Endodermal cell (in vitro differentiated cells): ENCODE measurements around the gene LRRN3. TPM values are rescaled to one million over a fixed set of nuclear protein-coding genes. Genes with fewer than 3 reads are reported as not detected.

ENCODE experiments used
- DNase-seq: peaks from one replicate; pipeline ENCODE4 v3.0.0-alpha.2; 2017
- H3K27ac ChIP-seq: 2 replicates; pipeline ENCODE4 v1.5.1; 2013; ENCODE audit warnings: mild to moderate bottlenecking, low read depth, low read length, moderate library complexity
- H3K27me3 ChIP-seq: 2 replicates; pipeline ENCODE4 v1.6.1; 2013; ENCODE audit warnings: mild to moderate bottlenecking, low read length, moderate library complexity; ENCODE audit not compliant: insufficient read depth, control insufficient read depth, poor library complexity, severe bottlenecking
- H3K36me3 ChIP-seq: 2 replicates; pipeline ENCODE4 v1.7.0; 2013; ENCODE audit warnings: mild to moderate bottlenecking, low read length, moderate library complexity; ENCODE audit not compliant: control insufficient read depth, insufficient read depth
- H3K4me1 ChIP-seq: one replicate; pipeline ENCODE4 v1.7.0; 2013; ENCODE audit warnings: low read length; ENCODE audit not compliant: control insufficient read depth, insufficient read depth
- H3K4me3 ChIP-seq: 2 replicates; pipeline ENCODE4 v1.5.1; 2013; ENCODE audit warnings: mild to moderate bottlenecking, low read length, moderate library complexity
- H3K9ac ChIP-seq: 2 replicates; pipeline ENCODE4 v1.6.1; 2013; ENCODE audit warnings: mild to moderate bottlenecking, low read length, moderate library complexity; ENCODE audit not compliant: poor library complexity, severe bottlenecking; ENCODE audit errors: extremely low read depth
- H3K9me3 ChIP-seq: 2 replicates; pipeline ENCODE4 v1.6.1; 2013; ENCODE audit warnings: mild to moderate bottlenecking, low read length, moderate library complexity; ENCODE audit not compliant: control insufficient read depth
- H3K27ac Mint-ChIP-seq: 2 replicates; pipeline ENCODE4 v1.8.0; 2020; ENCODE audit warnings: mixed read lengths
- H3K27me3 Mint-ChIP-seq: 2 replicates; pipeline ENCODE4 v1.8.0; 2021; ENCODE audit warnings: mild to moderate bottlenecking, mixed read lengths; ENCODE audit not compliant: insufficient read depth
- H3K36me3 Mint-ChIP-seq: 2 replicates; pipeline ENCODE4 v1.8.0; 2020; ENCODE audit warnings: low read depth, mixed read lengths
- H3K4me1 Mint-ChIP-seq: 2 replicates; pipeline ENCODE4 v1.8.0; 2020; ENCODE audit warnings: mixed read lengths
- H3K4me3 Mint-ChIP-seq: 2 replicates; pipeline ENCODE4 v1.8.0; 2020; ENCODE audit warnings: mild to moderate bottlenecking, moderate library complexity, mixed read lengths
- H3K9me3 Mint-ChIP-seq: 2 replicates; pipeline ENCODE4 v1.8.0; 2020; ENCODE audit warnings: mild to moderate bottlenecking, mixed read lengths
- WGBS, 2 experiments: methylation state at CpG; one replicate each; pipeline versions ENCODE4 v1.1.5 to v1.1.7; 2013; ENCODE audit warnings: missing lambda C conversion rate in 2 of 2, mixed read lengths in 1 of 2; ENCODE audit not compliant: insufficient coverage in 1 of 2, insufficient read length in 1 of 2; 5-methylcytosine and 5-hydroxymethylcytosine counted together
- total RNA-seq, 2 donors: library from RNA; stranded (reverse); fragmentation: NEBNext Ultra II Directional in 1 of 2; extraction: Animal tissue kit (Norgen Biotek cat#: 25700) in 1 of 2; gene quantifications; 2 replicates in 1 of 2; 3 replicates in 1 of 2; pipeline ENCODE4 v1.2.1, GENCODE V29; 2021
- TF ChIP-seq, protein P1 (sequence below): fragments of 200-600 bp; sonication (generic); conservative IDR thresholded peaks from 2 replicates; pipeline ENCODE4 v1.5.0; 2021; ENCODE audit warnings: antibody characterized with exemption, mild to moderate bottlenecking

Gene LRRN3
- total RNA-seq, 2 donors from 2014 or later = 1.3 TPM; not detected in 1

DNA sequence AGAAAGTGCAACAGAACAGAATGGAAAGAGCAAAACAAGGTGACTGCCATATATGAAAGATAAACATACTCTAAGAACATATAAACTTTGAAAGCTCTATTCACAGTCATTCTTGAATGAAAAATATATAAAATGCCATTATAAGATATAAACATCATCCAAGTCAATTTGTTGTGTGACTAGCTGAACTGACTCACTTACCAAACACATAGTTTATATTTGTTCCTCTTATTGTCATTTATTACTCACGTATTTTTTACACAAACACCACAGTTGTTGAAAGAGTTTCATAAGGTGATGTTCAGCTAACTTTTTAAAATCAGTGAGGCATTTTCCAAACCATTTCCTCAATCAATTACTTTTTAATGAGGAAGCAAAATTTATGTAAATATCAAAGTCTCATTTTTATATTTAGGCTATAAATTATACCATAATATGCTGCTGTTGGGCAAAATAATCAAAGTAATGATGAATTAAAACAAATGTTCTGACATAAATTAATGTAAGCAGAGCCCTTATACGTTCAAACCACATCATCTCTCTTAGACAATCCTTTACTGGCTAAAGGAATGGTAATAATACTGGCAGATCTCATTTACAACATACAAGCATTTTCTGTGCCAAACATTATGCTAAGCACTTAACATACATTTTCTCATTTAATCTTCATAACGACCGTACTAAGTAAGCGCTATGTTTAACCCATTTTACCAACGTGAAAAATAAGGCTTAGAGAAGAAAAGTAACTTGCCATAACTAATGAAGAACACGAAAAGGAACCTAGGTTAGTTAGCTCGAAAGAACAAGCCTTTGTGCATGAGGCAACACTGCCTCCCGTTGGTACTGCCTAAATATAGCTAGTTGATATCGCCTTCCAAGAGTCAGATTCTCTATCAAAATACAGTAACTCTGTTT is 7.3 kb downstream of the LRRN3 start:
- TF ChIP-seq, protein P1, sequence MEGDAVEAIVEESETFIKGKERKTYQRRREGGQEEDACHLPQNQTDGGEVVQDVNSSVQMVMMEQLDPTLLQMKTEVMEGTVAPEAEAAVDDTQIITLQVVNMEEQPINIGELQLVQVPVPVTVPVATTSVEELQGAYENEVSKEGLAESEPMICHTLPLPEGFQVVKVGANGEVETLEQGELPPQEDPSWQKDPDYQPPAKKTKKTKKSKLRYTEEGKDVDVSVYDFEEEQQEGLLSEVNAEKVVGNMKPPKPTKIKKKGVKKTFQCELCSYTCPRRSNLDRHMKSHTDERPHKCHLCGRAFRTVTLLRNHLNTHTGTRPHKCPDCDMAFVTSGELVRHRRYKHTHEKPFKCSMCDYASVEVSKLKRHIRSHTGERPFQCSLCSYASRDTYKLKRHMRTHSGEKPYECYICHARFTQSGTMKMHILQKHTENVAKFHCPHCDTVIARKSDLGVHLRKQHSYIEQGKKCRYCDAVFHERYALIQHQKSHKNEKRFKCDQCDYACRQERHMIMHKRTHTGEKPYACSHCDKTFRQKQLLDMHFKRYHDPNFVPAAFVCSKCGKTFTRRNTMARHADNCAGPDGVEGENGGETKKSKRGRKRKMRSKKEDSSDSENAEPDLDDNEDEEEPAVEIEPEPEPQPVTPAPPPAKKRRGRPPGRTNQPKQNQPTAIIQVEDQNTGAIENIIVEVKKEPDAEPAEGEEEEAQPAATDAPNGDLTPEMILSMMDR = peak; percentile 89

DNA sequence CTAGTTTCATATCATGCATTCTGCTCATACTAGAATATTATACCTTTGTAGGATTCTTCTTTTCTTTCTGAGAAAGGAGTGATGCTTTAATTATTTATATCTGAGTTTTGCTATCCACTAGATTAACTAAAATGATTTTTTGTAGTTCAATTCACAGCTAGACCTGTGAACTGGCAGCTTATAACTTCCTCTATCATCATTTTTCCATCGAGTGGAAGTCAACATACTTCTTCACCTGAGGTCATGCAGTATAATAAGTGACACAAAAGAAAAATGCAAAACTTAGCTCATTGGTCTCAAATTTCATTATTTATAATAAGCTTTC is 8.0 kb downstream of the LRRN3 start:
- WGBS, 2 experiments = 45% methylated on average over 1 of the region's 1 CpG; no CpG with 5 or more reads in 1 of the 2 experiments
- Histone ChIP-seq H3K27ac (no peak overlapping the region), H3K36me3 (no peaks in the 10 kb centered on the region), H3K4me1 (peaks cover 5% of the 10 kb centered on the region), H3K9ac (no peak overlapping the region), H3K4me3 (no peak overlapping the region), H3K9me3 (no peaks in the 10 kb centered on the region), H3K27me3 (no peaks in the 10 kb centered on the region)
- Mint-ChIP-seq H3K27me3 (no peaks in the 10 kb centered on the region), H3K4me1 (peaks cover 38% of the 10 kb centered on the region), H3K27ac (no peak overlapping the region), H3K36me3 (no peaks in the 10 kb centered on the region), H3K9me3 (no peaks in the 10 kb centered on the region), H3K4me3 (no peak overlapping the region)
- TF ChIP-seq, protein P1 = no peak
- DNase-seq = no peak

More for the DNA sequence above, 7.3 kb downstream of the LRRN3 start:
- Mint-ChIP-seq H3K4me3 (no peak overlapping the region), H3K36me3 (no peaks in the 10 kb centered on the region), H3K9me3 (no peaks in the 10 kb centered on the region), H3K27me3 (no peaks in the 10 kb centered on the region), H3K4me1 (peaks cover 43% of the 10 kb centered on the region), H3K27ac (no peak overlapping the region)
- Histone ChIP-seq H3K4me3 (no peak overlapping the region), H3K9ac (no peak overlapping the region), H3K36me3 (no peaks in the 10 kb centered on the region), H3K4me1 (peaks cover 5% of the 10 kb centered on the region), H3K27me3 (no peaks in the 10 kb centered on the region), H3K9me3 (no peaks in the 10 kb centered on the region), H3K27ac (no peak overlapping the region)
- peak; percentile 80 for DNase-seq
- WGBS, 2 experiments = 18 to 19% methylated on average over 6 to 10 of the region's 10 CpGs

DNA sequence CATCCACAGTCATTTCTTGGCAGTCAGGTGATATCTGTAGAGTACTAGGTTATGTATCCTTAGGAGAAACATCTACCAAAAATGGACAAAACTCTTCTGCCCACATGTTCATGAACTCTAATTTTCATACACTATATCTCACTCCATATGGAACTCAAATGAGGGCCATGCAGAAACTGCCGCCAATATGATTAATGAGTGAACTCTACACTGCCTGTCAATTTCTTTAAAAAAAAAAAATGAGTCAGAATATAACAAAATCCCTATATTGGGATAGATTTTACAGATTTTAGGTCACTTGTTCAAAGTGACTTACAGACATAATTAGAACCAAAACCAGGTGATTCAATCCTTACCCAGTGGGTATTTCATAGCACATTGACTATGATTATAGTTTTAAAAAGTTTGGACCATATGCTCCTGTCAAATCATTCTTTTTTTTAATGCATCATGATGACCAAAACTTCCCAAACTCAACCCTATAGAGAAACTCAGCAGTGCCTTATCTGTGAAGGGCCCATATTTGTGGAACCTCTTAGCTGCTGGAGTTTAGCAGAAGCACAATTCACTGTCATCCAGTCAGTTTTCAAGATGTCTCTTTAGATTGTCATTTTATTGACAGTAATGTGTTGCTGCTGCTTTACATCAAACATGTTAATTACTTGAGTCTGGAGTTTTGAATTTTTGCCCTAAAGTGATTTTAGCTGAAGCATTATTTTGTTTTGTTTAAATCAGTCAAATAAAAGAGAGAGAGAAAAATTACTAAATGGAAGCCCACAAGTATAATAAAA is 11.1 kb downstream of the LRRN3 start:
- H3K9me3 Mint-ChIP-seq = no peaks in the 10 kb centered on the region
- no peaks in the 10 kb centered on the region for H3K36me3 Mint-ChIP-seq
- WGBS, 2 experiments = 89% methylated on average over 1 of the region's 1 CpG; no CpG with 5 or more reads in 1 of the 2 experiments
- DNase-seq = no peak
- Histone ChIP-seq H3K4me3 (no peak overlapping the region), H3K4me1 (peaks cover 3% of the 10 kb centered on the region), H3K27ac (no peak overlapping the region), H3K27me3 (no peaks in the 10 kb centered on the region), H3K36me3 (no peaks in the 10 kb centered on the region), H3K9me3 (no peaks in the 10 kb centered on the region), H3K9ac (no peak overlapping the region)
- no peak overlapping the region for H3K27ac Mint-ChIP-seq
- TF ChIP-seq, protein P1 = no peak
- H3K4me1 Mint-ChIP-seq = peaks cover 17% of the 10 kb centered on the region
- no peaks in the 10 kb centered on the region for H3K27me3 Mint-ChIP-seq
- H3K4me3 Mint-ChIP-seq = no peak overlapping the region
